Renal pelvis (tissue), 4 donors: ENCODE results near the gene KLF16. TPM values are rescaled to one million over a fixed set of nuclear protein-coding genes. Genes with fewer than 3 reads are reported as not detected.

ENCODE experiments used
- DNase-seq: peaks from one replicate; pipeline ENCODE4 v3.0.0-alpha.2; 2013
- polyA plus RNA-seq, 3 donors: library from polyadenylated mRNA; unstranded; fragments of 120-200 nt; gene quantifications; one replicate each; pipeline ENCODE4 v1.2.1, GENCODE V29; 2013; ENCODE audit not compliant: insufficient read length in 3 of 3

KLF16 gene
- polyA plus RNA-seq, 3 donors = 7.8 to 11.7 (median 11.3) TPM

GRCh38 chr19:1845125-1845515 lies 18.3 kb downstream of the KLF16 start:
- no peak for DNase-seq

GRCh38 chr19:1844513-1845124 lies 18.8 kb downstream of the KLF16 start:
- no peak for DNase-seq

GRCh38 chr19:1843646-1844394 lies 19.6 kb downstream of the KLF16 start:
- DNase-seq = no peak

- DNase-seq = no peak
Observed at GRCh38 chr19:1843116-1843515, 20.3 kb downstream of the KLF16 start.

GRCh38 chr19:1841209-1841924 lies 22.0 kb downstream of the KLF16 start:
- DNase-seq = no peak

- no peak for DNase-seq
Observed at GRCh38 chr19:1840541-1841115, 22.8 kb downstream of the KLF16 start.

GRCh38 chr19:1839658-1840540 lies 23.5 kb downstream of the KLF16 start:
- DNase-seq = no peak

- no peak for DNase-seq
Observed at GRCh38 chr19:1837625-1838105, 25.7 kb downstream of the KLF16 start.

GRCh38 chr19:1837222-1837565 lies 26.2 kb downstream of the KLF16 start:
- no peak for DNase-seq

- no peak for DNase-seq
Observed at GRCh38 chr19:1836458-1837221, 26.7 kb downstream of the KLF16 start.

GRCh38 chr19:1833540-1833939 lies 29.8 kb downstream of the KLF16 start:
- DNase-seq = no peak

GRCh38 chr19:1832046-1832663 lies 31.2 kb downstream of the KLF16 start:
- DNase-seq = no peak

- DNase-seq = no peak
Observed at GRCh38 chr19:1830978-1831377, 32.4 kb downstream of the KLF16 start.

GRCh38 chr19:1830568-1830967 lies 32.8 kb downstream of the KLF16 start:
- no peak for DNase-seq

GRCh38 chr19:1829958-1830357 lies 33.4 kb downstream of the KLF16 start:
- DNase-seq = no peak

- no peak for DNase-seq
Observed at GRCh38 chr19:1828279-1829238, 34.8 kb downstream of the KLF16 start.

GRCh38 chr19:1827566-1828278 lies 35.7 kb downstream of the KLF16 start:
- DNase-seq = no peak
